Measurements from ENCODE around the gene AGRN. TPM values are rescaled to one million over a fixed set of nuclear protein-coding genes. Genes with fewer than 3 reads are reported as not detected.
"Not testable (repeated sequence)": the region's sequence is repeated elsewhere in the genome, so short reads cannot be mapped to it uniquely, and the experiment has no call there.

The AGRN gene
- polyA plus RNA-seq, 10 donors, result 28.4 to 83.9 (median 44.4) TPM

DNA sequence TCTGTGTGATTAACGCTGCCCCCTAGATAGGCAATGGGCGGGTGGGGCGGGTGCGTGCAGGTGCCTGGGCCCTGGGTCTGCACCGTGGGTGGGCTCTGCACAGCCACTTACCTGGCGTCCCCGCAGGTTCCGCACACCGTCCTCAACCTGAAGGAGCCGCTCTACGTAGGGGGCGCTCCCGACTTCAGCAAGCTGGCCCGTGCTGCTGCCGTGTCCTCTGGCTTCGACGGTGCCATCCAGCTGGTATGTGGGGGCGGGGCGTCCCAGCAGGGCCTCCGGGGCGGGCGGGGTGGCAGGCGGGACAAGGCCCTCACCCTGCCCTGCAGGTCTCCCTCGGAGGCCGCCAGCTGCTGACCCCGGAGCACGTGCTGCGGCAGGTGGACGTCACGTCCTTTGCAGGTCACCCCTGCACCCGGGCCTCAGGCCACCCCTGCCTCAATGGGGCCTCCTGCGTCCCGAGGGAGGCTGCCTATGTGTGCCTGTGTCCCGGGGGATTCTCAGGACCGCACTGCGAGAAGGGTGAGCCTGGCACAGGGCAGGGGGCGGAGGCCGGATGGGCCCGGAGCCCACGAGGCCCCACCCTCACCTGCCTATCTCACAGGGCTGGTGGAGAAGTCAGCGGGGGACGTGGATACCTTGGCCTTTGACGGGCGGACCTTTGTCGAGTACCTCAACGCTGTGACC is 31.3 kb downstream of the AGRN start:
- DNase-seq, result no peak

GRCh38 chr1:1052003-1052840 is 32.3 kb downstream of the AGRN start:
- DNase-seq, result no peak

DNA sequence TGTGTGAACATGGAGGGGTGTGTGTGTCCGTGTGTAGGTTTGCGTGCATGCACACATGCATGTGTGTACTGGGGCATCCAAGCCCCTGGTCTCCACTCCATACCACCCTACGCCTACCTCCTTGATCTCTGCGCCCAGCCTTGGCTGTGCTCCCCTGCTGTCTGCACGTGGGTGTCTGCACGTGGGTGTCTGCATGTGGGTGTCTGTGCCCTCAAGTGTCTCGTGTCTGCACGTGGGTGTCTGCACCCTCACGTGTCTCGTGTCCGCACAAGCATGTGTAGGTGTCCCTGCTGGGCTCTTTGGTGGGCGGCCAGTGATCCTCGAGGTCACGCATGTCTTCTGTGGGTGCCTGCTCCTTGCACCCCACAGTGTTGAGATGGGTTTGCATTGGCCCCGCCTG is 33.1 kb downstream of the AGRN start:
- DNase-seq, result no peak

DNA sequence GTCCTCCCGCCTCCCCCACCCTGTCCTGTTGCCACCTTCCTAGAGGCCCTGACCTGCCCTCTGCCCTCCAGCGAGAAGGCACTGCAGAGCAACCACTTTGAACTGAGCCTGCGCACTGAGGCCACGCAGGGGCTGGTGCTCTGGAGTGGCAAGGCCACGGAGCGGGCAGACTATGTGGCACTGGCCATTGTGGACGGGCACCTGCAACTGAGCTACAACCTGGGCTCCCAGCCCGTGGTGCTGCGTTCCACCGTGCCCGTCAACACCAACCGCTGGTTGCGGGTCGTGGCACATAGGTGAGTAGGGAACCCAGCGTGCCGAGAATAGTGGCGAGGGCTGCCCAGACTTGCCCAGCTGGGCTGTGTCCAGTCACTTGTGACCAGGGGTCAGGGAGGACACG is 33.8 kb downstream of the AGRN start:
- no peak for DNase-seq

DNA sequence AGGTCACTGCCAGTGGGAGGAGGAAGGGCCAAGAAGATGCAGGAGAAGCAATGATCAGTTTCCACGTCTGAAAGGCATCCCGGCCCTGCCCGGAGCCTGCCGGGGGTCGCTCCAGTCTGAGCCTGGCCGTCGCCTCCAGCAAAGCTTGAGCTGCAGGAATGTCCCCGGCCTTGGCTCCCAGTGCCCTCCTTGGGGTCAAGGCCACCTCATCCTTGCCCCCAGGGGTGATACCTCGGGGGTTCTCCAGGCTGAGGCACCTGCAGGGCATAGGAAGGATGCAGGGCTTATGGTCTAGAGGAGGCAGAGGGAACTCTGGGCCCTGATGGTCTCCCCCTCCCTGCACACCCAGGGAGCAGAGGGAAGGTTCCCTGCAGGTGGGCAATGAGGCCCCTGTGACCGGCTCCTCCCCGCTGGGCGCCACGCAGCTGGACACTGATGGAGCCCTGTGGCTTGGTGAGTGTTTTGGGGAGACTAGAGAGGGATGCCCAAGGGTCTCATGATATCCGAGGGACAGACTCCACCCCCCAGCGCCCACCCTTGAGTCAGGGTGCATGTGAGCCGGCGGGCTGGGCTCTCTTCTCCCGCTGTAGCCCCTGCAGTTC is 34.3 kb downstream of the AGRN start:
- DNase-seq, result no peak

- DNase-seq, result no peak
Observed at GRCh38 chr1:1054971-1055370, 35.1 kb downstream of the AGRN start.

- no peak for DNase-seq
Observed at GRCh38 chr1:1055841-1056736, 36.2 kb downstream of the AGRN start.

- not testable (repeated sequence) for DNase-seq
Observed at GRCh38 chr1:1057769-1058087, 37.8 kb downstream of the AGRN start.

DNA sequence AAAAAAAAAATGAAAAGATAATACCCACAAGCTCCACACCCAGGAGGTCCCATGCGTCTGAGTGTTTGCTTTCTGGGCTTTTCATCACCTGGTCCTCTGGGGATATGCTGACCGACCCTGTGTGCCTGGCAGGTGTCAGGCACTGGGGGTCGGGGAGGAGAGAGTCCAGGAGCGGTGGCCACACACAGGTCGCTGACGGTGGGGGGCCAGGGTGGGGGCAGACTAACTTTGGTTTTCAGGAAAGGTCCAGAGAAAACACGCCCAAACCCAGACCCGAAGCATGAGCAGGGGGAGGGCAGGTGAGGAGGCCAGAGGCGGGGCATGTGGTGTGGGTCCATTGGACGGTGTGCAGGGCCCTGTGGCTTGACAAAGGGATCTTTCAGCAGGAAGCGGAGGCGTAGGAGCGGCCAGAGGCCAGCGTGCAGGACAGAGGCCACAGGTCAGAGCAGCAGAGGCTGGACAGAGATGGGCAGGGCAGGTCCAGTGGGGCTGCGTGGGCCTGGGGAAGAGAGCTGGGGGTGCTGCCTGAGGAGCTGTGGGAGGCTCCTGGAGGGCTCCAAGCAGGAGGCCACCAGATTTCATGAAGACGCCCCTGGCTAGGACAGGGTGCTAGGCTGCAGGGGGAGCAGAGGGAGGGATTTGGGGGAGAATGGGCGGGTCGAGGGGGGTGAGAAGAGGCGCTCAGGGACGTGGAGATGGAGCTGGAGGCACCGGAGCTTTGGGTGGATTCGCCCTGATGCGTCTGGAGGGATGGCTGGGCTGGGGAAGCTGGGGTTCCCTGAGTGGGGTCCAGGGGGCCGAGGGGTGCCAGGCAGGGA is 38.4 kb downstream of the AGRN start:
- DNase-seq, result no peak

- no peak for DNase-seq
Observed at GRCh38 chr1:1058921-1059493, 39.1 kb downstream of the AGRN start.

- DNase-seq, result peak; percentile 53 to 76 (median 63)
Observed at GRCh38 chr1:1059494-1060280, 39.8 kb downstream of the AGRN start.

GRCh38 chr1:1060281-1061000 is 40.5 kb downstream of the AGRN start:
- no peak for DNase-seq

DNA sequence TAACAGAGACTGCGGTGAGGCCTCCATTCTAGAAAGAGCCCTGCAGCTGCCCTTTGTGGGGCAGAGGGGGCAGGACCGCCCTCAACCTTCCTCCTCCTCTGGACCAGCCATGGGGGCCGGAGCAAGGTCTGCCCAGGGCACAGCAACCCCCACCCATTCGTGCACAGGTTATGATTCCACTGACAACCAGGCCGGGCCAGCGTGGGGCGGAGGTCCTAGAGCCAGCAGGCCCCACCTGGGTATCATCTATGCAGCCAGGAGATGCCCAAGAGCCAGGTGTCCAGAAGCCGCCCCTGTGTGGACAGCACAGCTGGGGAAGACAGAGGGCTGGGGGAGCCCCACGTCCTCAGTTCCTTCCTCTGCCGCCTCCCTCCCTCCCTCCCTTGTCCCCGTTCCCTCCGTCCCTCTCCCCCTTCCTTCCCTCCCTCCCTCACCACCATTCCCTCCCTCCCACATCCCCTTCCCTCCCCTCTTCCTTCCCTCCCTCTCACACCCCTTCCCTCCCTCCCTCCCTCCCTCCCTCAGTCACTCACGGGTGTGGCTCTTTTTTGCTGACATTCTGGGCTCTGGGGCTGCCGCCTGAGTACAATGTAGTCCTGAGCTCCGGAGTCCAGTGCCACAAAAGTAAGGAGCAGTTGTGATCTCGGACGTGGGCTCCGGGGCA is 41.9 kb downstream of the AGRN start:
- DNase-seq, result no peak

DNA sequence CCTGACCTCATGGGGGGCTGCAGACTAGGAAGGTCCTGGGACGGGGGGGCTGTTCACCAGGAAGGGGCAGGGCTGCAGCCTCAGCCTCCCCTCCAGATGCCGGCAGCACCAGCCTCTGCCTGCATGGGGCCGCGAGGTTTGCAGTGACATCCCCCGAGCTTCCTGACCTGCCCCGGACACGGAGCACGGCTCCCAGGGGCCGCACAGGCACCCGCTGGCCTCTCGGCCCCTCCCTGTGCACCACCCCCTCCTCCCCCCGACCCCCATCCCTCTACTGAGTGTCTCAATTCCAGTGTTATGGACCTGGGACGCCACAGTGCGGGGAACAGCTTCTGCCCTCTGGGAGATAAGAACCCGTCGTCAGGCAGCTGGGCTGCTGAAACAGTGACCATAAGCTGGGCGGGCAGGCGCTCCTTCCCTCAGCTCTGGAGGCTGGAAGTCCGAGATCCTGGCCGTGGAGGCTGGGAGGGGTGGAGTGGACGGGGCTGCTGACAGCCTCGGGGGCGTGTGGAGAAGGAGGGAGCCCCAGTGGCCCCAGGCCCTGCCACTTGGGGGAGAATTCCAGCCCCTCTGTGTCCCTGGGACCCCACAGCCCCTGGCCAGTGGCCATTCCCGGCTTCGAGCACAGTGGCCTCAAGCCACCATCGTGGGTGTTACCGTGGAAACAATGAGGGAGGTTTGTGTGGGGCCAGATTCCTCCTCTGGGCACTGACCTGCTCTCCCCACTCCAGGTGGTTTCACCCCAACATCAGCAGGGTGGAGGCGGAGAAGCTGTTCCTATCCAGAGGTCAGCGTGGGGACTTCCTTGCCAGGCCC is 42.6 kb downstream of the AGRN start:
- DNase-seq, result no peak

GRCh38 chr1:1063261-1063944 is 43.5 kb downstream of the AGRN start:
- DNase-seq, result peak in 1 of 3 donors; percentile 27

GRCh38 chr1:1063945-1064831 is 44.3 kb downstream of the AGRN start:
- DNase-seq, result peak in 2 of 3 donors; percentile 42 to 65

Measured in muscle of back (tissue), 11 donors.